OCI-LY1 (cell line): ENCODE measurements around the gene HIRA.

ENCODE experiments used
- CTCF ChIP-seq: fragments of 200-600 bp; sonication (generic), shearing (Covaris generic); IDR thresholded peaks from 2 replicates; pipeline ENCODE4 v1.5.1; 2017; ENCODE audit warnings: mild to moderate bottlenecking, antibody characterized with exemption, low read length, moderate library complexity, mixed read lengths
- EZH2 ChIP-seq: fragments of 200-600 bp; sonication (generic), shearing (Covaris generic); IDR thresholded peaks from 2 replicates; pipeline ENCODE4 v1.8.0; 2017; ENCODE audit warnings: borderline replicate concordance, mixed run types, mild to moderate bottlenecking, antibody characterized with exemption, low read length, moderate library complexity, mixed read lengths

GRCh38 chr22:19325296-19325948, 106.1 kb downstream of the HIRA start:
- TF ChIP-seq CTCF = no peak
- TF ChIP-seq EZH2 = no peak
